Activated T-cell treated with anti-CD3 and anti-CD28 coated beads for 1 hour (primary cell): ENCODE measurements around the gene SNTG2.

ENCODE experiments used
- DNase-seq: peaks from one replicate; pipeline ENCODE4 v3.0.0-alpha.2; 2020; ENCODE audit warnings: low read depth

The SNTG2 gene

DNA sequence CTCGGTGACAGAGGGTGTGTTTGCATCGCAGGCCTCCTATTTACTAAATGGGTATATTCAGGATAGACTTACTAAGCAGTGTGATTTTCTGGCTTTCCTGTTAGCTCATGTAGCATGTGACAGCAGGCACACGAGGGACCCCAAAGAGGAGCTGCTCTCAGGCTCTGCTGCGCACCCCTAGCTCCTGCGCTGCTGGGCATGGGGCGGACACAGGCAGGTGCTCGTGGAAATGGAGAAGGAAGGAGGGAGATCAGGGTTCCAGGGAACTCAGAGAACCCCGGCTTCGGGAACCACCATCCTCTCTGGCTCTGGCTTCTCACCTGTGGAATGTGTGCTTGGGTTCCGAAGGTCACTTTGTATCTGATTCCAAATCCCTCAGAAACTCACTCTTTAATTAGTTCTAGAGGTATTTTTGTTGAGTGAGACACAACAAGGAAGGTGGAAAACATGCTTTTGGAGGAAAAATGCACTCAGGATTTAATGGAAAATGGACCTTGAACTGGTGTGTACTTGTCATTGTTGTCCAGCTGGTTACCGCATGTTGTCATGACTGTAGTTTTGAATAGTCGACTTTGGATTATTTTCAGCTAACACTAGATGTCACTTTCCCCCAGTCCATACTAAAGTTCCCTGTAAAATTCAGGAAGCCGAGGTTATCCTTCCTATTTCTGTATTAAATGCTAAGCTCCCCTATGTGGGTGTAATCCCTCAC lies 3.5 kb downstream of the SNTG2 start:
- DNase-seq, result no peak

DNA sequence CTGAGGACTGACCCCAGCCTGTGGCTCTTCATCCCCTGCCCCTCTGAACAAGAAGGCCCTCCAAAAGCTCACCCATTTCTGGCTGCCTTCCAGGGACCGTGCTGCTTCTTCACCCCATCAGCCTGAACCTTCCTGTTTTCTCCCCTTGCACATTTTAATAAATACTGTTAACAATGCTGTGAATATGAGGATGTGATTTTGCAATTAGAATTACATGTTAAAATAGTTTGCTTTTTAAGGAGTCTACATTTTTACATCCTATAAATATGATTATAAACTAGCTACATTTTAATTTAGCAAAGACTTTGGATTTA lies 4.0 kb downstream of the SNTG2 start:
- no peak for DNase-seq

DNA sequence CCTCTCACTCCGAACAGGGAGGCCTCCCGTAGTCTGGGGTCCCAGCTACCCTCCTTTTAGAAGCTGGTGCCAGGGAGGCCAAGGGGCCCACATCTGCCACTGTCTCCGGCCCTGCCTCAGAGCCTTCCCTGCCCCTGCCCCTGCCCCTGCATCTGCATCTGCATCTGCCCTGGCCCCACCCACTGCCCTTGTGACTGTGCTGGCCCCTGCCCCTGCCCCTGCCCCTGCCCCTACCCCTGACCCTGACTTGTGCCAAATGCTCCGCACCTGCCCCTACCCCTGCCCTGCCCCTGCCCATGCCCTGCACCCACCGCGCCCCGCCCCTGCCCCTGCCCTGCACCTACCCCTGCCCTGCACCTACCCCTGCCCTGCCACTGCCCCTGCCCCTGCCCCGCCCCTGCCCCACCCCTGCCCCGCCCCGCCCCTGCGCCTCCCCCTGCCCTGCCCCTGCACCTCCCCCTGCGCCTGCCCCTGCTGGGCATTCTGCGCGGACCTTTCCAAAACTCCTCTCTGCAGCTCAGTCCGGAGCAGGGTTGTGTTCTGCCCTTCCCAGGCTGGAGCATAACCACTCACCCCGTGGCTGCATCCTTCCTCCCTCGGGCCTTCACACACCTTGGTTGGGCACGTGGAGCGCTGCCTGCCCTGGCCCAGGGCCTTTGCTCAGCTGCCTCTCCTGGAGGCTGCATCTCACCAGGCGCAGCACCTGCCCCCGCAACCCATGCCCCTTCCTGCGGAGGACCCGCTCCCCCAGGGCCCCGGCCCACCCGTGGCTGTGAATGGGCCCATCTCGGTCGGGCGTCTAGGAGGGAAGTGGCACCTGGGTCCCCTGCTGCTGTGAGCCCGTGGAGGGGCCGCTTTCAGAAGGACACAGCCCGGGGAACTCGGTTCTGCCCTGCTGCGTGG lies 5.4 kb downstream of the SNTG2 start:
- DNase-seq, result no peak

DNA sequence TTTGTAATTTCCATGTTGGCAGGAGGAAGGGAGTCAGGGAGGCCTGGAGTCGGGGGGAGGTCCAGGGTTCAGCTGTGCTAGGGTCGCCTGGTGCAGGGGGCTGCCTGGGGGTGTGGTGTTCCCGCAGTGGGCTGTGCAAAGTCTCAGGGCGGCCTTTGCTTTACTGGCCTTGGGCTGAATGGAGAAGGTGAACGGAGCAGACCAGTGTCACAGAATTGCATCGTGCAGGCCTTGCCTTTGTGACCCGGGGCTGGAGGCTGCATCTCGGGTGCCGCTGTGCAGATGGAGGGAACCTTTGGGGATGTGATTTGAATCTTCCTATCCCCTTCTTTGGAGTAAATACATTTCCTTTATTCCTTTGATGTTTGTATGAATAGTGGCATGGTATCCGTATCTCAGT lies 8.8 kb downstream of the SNTG2 start:
- no peak for DNase-seq

DNA sequence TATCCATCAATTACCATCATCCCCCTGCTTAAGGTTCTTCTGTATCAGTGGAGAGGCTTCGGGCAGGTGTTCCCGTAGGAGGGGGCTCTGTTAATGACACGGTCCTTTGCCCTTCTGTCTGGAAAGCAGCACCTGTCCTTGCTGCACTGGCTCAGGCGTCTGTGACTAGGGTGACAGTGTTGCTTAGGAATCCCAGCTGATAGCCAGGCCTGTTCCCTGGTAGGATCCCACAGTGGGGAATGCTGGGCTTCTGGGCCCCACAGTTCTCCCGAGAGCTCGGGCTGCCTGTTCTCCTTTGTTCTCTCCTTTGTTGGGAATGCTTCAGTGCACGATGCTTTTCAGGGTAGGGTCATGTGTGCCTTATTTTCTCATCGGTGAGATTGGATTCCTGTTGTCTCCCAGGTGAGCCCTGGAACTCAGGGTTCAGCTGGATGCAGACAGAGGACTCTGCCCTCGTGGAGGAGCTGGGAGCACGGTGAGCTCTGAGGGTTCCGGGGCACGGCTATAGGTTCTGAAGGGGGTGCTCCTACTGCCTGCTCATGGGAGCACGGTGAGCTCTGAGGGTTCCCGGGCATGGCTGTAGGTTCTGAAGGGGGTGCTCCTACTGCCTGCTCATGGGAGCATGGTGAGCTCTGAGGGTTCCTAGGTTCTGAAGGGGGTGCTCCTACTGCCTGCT lies 9.6 kb downstream of the SNTG2 start:
- DNase-seq, result no peak

DNA sequence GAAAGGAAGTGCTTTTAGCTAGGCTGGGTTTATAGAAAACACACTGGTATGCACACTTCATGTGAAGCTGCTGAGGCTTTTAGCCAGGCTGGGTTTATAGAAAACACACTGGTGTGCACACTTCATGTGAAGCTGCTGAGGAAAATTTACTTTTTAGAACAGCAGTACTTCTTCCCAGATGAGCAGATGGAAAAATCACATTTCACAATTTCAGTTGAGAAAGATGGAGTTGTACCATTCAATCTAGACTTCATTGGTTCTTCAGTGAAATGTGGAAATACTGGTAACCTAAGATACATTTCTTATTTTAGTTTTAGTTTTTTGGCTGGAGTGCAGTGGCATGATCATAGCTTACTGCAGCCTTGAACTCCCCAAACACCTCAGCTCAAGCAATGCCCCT lies 11.1 kb downstream of the SNTG2 start:
- DNase-seq, result no peak

DNA sequence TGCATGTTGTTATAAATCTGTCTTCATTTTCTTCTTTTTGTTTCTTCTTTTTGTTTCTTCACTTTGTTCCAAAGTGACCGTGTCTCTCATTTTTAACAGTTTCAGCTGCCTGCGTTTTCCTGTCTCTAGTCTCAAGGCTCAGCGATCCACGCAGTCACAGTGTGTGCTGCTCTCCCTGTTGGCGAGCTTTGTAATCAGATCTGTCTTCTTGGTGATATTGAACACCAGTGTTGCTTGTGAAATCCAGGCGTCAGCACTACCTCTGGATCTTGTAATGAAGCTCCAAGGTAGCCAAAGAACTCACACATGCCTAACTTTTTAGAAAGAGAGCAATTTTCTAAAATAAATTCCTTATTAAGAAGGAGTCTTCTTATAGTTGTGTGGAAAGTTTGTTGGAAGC lies 13.2 kb downstream of the SNTG2 start:
- no peak for DNase-seq

DNA sequence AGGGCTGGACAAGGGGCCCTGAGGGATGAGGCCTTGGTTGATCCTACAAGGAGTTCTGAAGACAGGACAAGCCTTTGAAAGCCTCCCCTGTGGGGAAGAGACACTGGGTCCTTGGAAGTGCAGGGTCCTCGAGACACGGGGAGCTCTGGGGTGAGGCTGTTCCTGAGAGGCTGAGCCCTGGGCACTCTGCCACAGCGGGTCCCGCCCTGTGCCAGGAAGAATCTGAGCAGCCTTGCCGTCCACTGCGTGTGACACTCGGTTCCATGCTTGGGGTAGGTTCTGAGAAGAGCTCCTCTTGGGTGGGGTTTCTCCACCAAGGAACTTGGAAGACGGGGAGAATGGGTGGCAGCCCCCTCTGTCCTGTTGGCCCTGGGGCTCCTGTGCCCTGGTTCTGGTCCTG lies 13.9 kb downstream of the SNTG2 start:
- no peak for DNase-seq

DNA sequence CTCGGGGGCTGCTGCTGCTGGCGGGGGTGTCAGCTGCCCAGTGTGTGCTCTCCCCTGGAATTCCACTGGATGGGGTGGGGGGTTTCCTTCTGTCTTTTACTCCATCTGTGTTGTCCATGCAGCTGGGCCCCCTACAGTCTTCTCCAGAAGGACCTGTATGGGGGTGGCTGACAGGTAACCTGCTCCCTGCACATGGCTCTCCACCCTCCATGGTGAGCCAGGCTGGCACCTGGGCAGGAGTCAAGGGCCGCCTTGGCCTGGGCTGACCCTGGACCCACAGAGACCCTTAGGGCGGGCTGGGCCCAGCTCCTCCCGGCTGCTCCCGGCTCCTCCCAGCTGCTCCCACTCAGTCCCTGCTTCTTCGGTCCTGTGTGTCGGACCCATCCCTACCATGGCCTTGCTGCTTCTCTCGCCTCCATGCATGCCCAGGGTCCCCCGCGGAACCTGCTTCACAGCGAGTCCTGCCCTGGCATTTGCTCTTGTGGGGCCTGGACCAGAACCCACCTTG lies 15.0 kb downstream of the SNTG2 start:
- DNase-seq, result no peak

DNA sequence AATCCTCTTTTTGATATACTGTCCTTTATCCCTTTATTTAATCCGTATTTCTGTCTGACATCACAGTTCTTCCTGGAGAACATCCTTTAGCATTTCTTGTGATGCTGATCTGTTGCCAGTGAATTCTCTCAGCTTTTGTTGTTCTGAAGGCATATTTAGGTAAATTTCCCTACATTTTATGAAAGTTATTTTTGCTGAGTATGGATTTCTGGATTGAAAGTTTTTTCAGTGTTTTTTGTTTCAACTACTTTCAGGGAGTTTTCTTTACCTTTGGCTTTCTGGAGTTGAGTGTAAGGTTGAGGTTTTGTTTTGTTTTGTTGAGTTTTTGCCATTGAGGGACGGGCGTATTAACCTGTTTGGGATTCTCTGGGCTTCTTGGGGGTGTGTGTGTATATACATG lies 22.5 kb downstream of the SNTG2 start:
- DNase-seq, result no peak

DNA sequence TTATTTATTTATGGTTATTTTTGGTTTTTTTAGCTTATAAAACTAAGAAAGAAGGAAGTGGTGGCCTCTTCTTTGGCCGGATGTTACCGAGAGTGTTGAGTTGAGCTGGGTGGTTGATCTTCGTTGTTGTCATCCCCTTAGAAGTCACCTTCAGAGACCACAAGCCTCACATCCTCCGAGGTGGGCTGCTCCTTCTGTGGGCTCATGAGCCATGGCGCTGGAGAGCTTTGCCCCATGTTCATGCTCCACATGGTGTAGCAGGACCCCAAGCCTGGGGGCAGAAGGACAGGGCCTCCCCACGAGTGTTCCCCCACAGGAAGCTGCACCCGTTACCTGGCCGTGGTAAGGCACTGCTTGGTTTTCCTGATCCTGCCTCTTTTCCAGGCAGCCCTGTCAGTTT lies 23.4 kb downstream of the SNTG2 start:
- DNase-seq, result no peak

DNA sequence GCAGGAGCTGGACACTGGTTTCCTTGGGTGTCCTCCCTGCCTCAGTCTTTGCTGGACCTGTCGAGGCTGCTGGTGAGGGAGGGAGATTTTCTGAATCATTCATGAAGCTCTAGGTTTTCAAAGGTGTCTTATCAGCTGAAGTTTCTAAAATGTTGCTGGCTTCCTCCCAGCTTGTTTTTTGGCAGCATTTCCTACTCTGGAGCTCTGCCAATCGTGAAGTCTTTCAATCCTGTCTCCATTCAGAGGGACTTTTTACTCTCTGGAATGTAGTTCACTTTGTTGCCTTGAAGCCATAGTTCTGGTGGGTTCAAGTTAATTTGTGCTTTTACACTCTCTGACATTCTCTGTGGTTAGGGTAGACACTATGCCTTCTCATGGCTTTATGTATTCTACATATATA lies 23.9 kb downstream of the SNTG2 start:
- DNase-seq, result no peak

DNA sequence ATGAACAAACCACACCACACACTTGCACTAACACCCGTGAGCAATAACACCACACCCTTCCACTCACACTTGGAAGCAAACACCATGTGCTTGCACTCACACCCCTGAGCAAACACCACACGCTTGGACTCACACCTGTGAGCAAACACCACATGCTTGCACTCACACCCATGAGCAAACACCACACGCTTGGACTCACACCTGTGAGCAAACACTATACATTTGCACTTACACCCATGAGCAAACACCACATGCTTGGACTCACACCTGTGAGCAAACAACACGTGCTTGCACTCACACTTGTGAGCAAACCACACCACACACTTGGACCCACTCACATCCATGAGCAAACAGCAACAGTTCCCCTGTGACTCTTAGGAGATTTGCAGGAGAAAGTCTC lies 24.4 kb downstream of the SNTG2 start:
- DNase-seq, result no peak

DNA sequence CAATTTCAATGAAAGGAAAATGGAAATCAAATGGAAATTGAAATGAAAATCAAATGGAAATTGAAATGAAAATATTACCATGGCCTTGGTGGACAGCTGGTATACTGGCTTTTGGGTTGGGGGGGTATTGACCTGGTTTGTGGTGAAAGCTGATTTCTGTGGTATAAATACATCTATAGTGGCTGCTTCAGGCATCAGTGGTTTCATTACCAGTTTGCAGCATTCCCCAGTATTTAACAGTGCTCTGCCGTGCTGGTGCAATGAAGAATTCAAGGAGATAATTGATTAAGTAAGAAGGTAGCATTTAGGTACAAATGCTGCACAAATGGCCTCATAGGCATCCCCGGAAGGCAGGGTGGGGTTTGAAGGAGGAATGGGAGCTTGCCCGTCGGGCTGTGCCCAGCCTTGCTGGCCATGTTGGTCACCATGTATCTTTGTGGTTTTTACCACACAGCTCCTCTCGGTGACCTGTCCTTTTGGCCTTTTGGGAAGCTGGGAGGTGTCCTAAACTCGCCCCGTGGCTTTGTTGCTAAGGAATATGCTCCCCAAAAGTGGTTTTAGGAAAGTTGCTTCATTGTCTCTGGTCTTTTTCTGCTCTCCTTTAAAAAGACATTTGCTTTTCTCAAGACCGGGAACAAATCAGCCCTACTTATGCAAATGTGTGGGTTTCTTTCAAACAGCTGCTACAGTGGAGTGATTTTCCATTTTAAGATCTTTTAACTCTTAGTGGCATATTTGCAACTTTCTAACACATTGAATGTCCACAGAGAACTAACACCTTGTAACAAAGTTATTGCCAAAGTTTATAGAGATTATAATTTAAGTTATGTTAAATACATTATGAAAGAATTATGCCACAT lies 28.6 kb downstream of the SNTG2 start:
- no peak for DNase-seq

DNA sequence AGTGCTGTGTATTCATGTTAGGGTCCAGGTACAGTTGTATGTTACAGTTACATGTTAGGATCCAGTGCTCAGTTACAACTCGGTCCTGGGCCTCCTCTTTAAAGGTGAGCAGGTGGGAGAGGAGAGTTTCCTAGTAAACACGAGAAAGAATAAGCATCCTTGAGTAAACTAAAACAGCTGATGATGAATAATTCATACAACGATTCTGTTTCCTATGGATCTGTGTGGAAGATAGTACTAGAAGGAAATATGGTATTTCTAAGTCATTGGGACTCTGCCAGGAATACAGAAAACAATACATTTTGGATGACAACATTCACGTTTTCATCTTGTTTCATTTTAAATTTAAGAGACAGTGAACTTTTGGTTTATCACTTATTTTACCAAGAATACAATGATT lies 29.5 kb downstream of the SNTG2 start:
- DNase-seq, result no peak

DNA sequence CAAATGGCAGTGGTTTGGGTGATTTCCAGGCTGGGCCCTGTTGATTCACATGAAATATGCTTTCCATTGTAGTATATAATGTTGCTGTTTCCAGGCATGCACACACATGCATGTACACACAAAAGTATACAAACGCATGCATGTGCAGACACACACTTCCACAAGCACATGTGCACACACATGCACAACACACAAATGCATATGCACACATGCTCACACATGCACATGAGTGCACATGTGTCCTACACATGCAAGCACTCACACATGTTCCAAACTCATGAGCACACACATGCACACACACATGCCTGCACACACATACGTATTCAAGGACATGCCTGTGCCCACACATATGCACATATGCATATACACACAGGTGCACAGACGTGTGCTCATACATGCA lies 30.6 kb downstream of the SNTG2 start:
- no peak for DNase-seq

DNA sequence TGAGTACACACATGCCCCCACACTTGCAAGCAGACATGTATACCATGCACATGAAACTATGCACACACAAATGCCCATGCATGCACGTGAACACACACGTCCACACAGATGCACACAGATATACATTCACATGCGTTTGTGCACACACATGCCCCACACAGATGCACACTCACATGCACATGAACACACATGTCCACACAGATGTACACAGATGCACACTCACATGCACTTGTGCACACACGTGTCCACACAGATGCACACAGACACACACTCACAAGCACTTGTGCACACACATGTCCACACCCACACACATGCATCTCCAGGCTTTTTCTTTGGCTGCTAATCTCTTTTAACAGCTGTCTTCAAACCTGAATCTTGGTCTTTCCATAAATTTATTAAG lies 31.1 kb downstream of the SNTG2 start:
- DNase-seq, result no peak

DNA sequence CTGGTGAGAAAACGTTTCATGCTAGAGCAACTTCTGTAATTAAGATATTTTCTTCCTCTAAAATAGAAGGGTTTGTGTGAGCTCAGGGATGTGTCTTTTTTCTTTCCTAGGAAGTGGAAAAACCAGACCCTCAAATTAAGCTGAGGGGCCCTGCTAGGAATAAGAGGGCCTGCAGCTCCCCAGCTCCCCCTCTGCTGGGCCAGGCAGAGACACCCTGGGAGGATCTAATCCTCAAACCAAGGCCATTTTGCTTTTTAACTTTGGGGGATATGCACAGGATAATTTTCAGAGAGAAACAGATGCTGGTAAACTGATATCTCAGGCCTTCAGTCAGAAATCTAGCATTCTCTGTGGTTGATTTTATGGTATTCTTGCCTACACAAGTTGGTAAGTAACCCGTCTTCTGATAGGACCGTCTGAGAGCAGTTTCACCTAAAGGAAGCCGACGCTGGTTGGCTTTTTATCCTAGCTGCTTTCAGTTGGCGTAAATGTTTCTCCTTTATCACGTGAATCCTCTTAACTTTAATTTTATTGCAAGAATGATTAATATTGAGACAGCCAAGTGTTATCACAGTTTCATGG lies 34.8 kb downstream of the SNTG2 start:
- no peak for DNase-seq

DNA sequence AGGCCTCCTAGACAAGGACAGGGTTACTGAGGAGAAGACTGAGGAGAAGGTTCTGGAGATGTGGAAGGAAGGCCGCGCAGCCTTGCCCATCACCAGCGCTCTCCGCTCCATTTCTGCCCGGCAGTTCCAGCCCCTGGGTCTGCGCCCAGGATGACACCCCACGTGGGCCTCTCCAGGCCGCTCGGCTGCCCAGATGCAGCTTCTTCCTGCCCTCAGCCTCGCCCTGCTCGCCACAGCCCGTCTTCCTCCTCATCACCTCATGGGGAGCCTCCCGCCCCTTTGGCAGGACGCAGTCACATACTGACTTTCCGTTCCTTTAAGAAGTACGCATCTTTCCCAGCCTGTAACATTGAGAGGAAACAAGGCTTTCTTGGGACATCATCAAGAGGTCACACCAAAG lies 37.1 kb downstream of the SNTG2 start:
- DNase-seq, result no peak

DNA sequence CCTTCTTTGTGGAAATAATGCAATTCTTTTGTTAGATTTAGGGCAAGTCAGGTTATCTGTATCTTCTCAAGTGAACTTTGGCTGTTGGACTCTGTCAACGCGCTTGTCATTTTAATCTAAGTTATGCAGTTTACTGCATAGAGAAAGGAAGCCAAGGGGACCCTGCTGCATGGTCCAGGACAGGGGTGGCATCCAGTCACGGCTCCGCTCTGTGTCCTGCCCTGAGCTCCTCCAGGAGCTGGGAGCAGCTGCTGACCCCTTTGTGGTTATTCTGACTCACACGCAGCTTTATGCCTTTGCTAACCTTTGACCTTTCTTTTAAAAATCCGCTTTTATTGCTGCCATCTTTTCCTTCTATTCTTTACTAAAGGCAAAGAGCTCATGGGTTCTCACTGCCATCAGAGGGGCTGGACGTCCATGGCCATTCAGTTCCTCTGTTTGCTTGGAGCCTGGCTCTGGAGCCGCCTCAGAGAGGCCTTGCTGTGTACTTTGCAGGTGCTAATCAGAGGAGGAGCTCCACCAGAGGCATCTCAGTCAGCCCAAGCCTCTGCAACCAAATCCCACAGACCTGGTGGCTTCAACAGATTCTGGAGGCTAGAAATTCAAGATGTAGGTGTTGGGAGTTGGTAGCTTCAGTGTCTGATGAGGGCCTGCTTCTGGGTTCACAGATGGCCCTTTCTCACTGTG lies 39.3 kb downstream of the SNTG2 start:
- DNase-seq, result no peak

DNA sequence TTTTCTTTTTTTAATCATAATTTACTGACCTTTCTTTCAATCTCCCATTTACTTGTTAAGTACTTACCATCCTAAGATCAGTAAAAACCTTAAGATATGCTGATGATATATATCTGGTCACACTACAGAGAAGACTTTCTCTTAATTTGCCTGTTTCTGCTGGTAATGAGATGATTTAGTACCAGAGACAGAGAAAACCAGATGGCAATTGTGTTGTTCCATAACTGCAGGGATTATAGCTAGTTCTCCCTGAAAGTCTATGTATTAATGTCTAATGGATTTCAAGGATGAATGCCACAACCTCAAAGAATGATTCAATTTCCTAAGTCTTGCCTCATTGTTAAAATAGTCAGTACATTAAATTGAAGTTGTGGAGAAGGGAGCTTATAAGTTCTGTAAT lies 40.3 kb downstream of the SNTG2 start:
- DNase-seq, result no peak
